ENCODE measurements around the gene CALHM4. TPM values are rescaled to one million over a fixed set of nuclear protein-coding genes. Genes with fewer than 3 reads are reported as not detected.

The CALHM4 gene
- total and polyA plus RNA-seq, 11 donors, result 0.10 to 0.67 TPM; not detected in 9

DNA sequence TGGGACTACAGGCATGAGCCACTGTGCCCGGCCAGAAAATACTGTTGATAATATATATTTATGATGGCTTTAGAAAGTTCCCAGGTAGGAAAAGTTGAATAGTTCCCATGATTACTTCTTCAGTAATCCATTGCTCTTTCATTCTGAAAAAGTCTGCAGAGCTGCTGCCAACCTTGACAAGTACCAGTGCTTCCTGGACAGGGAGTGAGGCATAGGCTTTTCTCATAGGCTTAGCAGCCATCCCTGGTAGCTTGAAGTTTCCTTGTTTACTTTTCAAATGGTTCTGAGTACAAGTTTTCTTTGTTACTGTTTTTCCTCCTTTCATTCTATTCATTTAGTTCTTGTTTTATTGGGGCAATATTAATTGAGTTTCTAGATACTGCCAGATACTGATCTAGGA, 25.6 kb downstream of the CALHM4 start:
- Histone ChIP-seq H3K4me3 (no peak overlapping the region), H3K4me1 (peaks cover 0 to 28% (median 4%) of the 10 kb centered on the region in 12 donors), H3K27ac (no peak overlapping the region), H3K27me3 (no peaks in the 10 kb centered on the region), H3K36me3 (peaks cover 0 to 75% (median 49%) of the 10 kb centered on the region in 9 donors), H3K9me3 (no peaks in the 10 kb centered on the region)
- TF ChIP-seq, protein P1, sequence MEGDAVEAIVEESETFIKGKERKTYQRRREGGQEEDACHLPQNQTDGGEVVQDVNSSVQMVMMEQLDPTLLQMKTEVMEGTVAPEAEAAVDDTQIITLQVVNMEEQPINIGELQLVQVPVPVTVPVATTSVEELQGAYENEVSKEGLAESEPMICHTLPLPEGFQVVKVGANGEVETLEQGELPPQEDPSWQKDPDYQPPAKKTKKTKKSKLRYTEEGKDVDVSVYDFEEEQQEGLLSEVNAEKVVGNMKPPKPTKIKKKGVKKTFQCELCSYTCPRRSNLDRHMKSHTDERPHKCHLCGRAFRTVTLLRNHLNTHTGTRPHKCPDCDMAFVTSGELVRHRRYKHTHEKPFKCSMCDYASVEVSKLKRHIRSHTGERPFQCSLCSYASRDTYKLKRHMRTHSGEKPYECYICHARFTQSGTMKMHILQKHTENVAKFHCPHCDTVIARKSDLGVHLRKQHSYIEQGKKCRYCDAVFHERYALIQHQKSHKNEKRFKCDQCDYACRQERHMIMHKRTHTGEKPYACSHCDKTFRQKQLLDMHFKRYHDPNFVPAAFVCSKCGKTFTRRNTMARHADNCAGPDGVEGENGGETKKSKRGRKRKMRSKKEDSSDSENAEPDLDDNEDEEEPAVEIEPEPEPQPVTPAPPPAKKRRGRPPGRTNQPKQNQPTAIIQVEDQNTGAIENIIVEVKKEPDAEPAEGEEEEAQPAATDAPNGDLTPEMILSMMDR (IDR thresholded peaks at IDR 0.05), result no peak
- no peak for TF ChIP-seq POLR2A (IDR thresholded peaks at IDR 0.05)
- no peak for DNase-seq
- 70 to 87% (median 78%) methylated on average over 1 of the region's 1 CpG for WGBS, 4 donors
- peak in 2 of 4 donors; percentile 53 to 54 for ATAC-seq
- intact Hi-C loops (cut with DNase I), result no loop called here

DNA sequence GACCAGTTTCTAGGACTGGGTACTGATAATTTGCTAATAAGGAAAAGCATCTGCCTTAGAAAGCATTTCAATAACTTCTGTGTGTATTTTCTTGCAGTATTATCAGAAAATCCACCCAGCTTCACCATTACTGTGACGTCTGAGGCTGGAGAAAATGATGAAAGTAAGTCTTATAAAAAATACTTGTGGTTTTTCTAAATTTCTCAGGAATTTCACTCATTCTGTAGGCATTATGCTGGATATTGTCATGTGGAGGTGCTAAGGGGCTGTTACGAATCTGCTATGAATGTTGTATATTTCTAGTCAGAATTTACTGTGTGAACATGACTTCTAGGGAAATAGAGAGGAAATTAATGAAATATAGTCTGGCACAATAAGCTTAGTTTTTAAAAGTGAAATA, 26.6 kb downstream of the CALHM4 start:
- ATAC-seq (no peak), DNase-seq (no peak)
- 84 to 89% (median 86%) methylated on average over 2 of the region's 2 CpGs for WGBS, 4 donors
- TF ChIP-seq POLR2A (IDR thresholded peaks at IDR 0.05), result no peak
- TF ChIP-seq, protein P1 (IDR thresholded peaks at IDR 0.05), result no peak
- Histone ChIP-seq H3K9me3 (no peaks in the 10 kb centered on the region), H3K4me3 (no peak overlapping the region), H3K27me3 (no peaks in the 10 kb centered on the region), H3K27ac (no peak overlapping the region), H3K36me3 (peaks cover 0 to 80% (median 56%) of the 10 kb centered on the region in 9 donors), H3K4me1 (peaks cover 0 to 23% (median 4%) of the 10 kb centered on the region in 12 donors)
- intact Hi-C loops (cut with DNase I), result no loop called here

DNA sequence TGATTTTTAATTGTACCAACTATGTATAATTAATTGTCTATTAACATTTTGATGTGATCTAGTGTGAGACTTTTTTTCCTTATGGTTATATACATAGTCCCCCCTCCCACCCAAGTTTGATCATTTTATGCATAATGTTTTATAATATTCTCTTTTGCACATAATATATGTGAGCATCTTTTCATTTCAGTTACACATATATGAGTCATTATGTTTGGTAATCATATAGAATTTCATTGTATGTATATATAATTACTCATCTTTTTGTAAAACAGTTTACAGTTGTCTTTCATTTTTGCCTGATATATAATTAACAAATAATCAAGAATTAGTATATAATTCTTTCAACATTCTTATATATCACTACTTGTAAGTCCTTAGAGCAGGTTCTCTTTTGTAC, 32.7 kb downstream of the CALHM4 start:
- Histone ChIP-seq H3K9me3 (no peaks in the 10 kb centered on the region), H3K27ac (no peak overlapping the region), H3K4me3 (no peak overlapping the region), H3K4me1 (no peaks in the 10 kb centered on the region), H3K36me3 (peaks cover 0 to 100% (median 79%) of the 10 kb centered on the region in 9 donors), H3K27me3 (no peaks in the 10 kb centered on the region)
- DNase-seq, result no peak
- intact Hi-C loops (cut with DNase I), result no loop called here
- no peak for ATAC-seq
- TF ChIP-seq, protein P1 (IDR thresholded peaks at IDR 0.05), result no peak
- no peak for TF ChIP-seq POLR2A (IDR thresholded peaks at IDR 0.05)

DNA sequence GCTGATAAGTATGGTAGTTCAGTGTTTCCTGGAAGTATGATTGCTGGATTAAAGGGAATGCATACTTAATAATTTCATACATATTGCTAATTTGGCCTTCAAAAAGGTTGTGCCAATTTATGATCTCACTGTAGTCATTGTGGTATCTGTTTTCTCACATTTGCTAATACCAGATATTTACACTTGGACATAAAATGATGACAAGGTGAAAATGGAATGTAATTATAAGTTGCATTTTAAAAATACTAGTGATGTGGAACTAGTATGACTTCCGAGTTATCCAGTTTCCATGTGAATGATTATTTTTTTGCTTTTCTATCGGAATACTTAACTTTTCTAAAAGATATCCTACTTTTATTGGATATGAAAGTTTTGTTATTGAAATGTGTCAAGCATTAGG, 33.2 kb downstream of the CALHM4 start:
- H3K27me3 ChIP-seq, result no peaks in the 10 kb centered on the region
- TF ChIP-seq, protein P1 (IDR thresholded peaks at IDR 0.05), result no peak
- TF ChIP-seq POLR2A (IDR thresholded peaks at IDR 0.05), result no peak
- no peak overlapping the region for H3K4me3 ChIP-seq
- intact Hi-C loops (cut with DNase I), result no loop called here
- no peaks in the 10 kb centered on the region for H3K4me1 ChIP-seq
- H3K36me3 ChIP-seq, result peaks cover 0 to 100% (median 79%) of the 10 kb centered on the region in 9 donors
- ATAC-seq (no peak), DNase-seq (no peak)
- H3K9me3 ChIP-seq, result no peaks in the 10 kb centered on the region
- 97 to 98% (median 98%) methylated on average over 2 of the region's 2 CpGs for WGBS, 4 donors
- H3K27ac ChIP-seq, result no peak overlapping the region
